ENCODE data around the gene KIF5A. TPM values are rescaled to one million over a fixed set of nuclear protein-coding genes. Genes with fewer than 3 reads are reported as not detected.

Gene KIF5A
- total and polyA plus RNA-seq, 2 of the 4 experiments (the other 2 are of a cell fraction), result 0.15 to 0.18 TPM

DNA sequence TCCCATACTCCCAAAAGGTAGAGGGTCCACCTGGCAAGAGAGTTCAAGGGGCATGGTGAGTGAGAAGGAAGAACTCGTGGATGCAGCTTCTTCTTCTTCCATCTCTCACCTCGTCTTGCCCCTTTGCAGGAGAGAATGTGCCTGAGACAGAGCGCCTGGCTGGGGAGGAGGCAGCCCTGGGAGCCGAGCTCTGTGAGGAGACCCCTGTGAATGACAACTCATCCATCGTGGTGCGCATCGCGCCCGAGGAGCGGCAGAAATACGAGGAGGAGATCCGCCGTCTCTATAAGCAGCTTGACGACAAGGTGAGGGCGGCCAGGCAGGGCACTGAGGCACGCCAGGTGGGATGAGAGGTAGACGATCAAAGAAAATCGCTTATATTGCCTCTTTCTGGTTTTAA is 20.0 kb downstream of the KIF5A start:
- H2AK9ac ChIP-seq (replicated peaks; ENCODE audit: low read depth, low read length, poor library complexity), result peak overlapping the region; percentile 7
- no TSS peak for BruUV-seq (replicated peaks)
- TF ChIP-seq POLR2A (IDR thresholded peaks at IDR 0.05; ENCODE audit: low read depth, low read length) (no peak), BHLHE40 (IDR thresholded peaks at IDR 0.05; ENCODE audit: low read depth, low read length) (no peak), CTCF (conservative IDR thresholded peaks at IDR 0.05; ENCODE audit: low read depth, low read length) (no peak), USF2 (IDR thresholded peaks at IDR 0.05; ENCODE audit: low read depth, low read length) (no peak), SMC3 (IDR thresholded peaks at IDR 0.05; ENCODE audit: low read depth, low read length) (no peak), RAD21 (IDR thresholded peaks at IDR 0.05; ENCODE audit: low read length) (no peak), NFE2L2 (IDR thresholded peaks at IDR 0.05; ENCODE audit: low read depth, low read length) (no peak), MAFK (IDR thresholded peaks at IDR 0.05; ENCODE audit: low read depth, low read length) (no peak)
- CTCF ChIA-PET, result no interaction called here
- H4K20me1 ChIP-seq (ENCODE audit: insufficient read depth, low read length), result no peaks in the 10 kb centered on the region
- no peaks in the 10 kb centered on the region for H3K9me3 ChIP-seq (ENCODE audit: control insufficient read depth, insufficient read depth, low read length)
- intact Hi-C loops (cut with micrococcal nuclease), result loop anchor here (10.0 kb wide), 1 partner anchor 1295 kb away; no protein-coding TSS in a partner anchor
- no peak overlapping the region for H3K14ac ChIP-seq (replicated peaks; ENCODE audit: low read depth, low read length)
- no peaks in the 10 kb centered on the region for H3K36me3 ChIP-seq (ENCODE audit: control insufficient read depth, insufficient read depth, low read length)
- H2AK5ac ChIP-seq (ENCODE audit: low read depth, low read length), result no peak overlapping the region
- no peak overlapping the region for H2BK120ac ChIP-seq (ENCODE audit: low read depth, low read length)
- H3K27ac ChIP-seq (ENCODE audit: insufficient read depth, low read length), result no peak overlapping the region
- no peak overlapping the region for H2AFZ ChIP-seq (replicated peaks; ENCODE audit: low read length, poor library complexity)
- POLR2A ChIA-PET (ENCODE audit: unreplicated experiment), result interaction anchor here (0.6 kb wide), 1 partner anchor 34 kb away, joined by 6 read pairs; no protein-coding TSS in a partner anchor
- H3K9me1 ChIP-seq (ENCODE audit: insufficient read depth, low read length), result no peaks in the 10 kb centered on the region
- dilution Hi-C loops (cut with HindIII; ENCODE audit: low sequenced_read_pairs, unreplicated experiment), result loop anchor here (25.0 kb wide), 1 partner anchor 92 kb away; no protein-coding TSS in a partner anchor
- DNase-seq, result no peak
- H2BK5ac ChIP-seq (ENCODE audit: low read depth, low read length, poor library complexity, severe bottlenecking), result no peak overlapping the region
- no peak overlapping the region for H4K8ac ChIP-seq (ENCODE audit: low read depth in 2 of 2, low read length in 2 of 2)
- no peak overlapping the region for H2BK20ac ChIP-seq (ENCODE audit: low read depth, low read length)
- H3K79me1 ChIP-seq (ENCODE audit: low read depth in 1 of 2, low read length in 2 of 2), result no peaks in the 10 kb centered on the region
- H3K4me1 ChIP-seq (ENCODE audit: control insufficient read depth, insufficient read depth, low read length), result no peaks in the 10 kb centered on the region
- H3K56ac ChIP-seq (ENCODE audit: extremely low read depth, insufficient read depth, low read length), result no peak overlapping the region
- no peak overlapping the region for H4K5ac ChIP-seq (ENCODE audit: low read depth, low read length)
- peaks cover 11% of the 10 kb centered on the region for H3K27me3 ChIP-seq (ENCODE audit: control insufficient read depth, insufficient read depth, low read length)
- no peak overlapping the region for H2BK15ac ChIP-seq (ENCODE audit: low read depth, low read length)
- H3K4me2 ChIP-seq (ENCODE audit: low read depth, low read length), result no peak overlapping the region
- H3K4ac ChIP-seq (ENCODE audit: low read depth, low read length), result no peak overlapping the region
- no peak for ATAC-seq (ENCODE audit: low read depth)
- in situ Hi-C loops (cut with MboI; ENCODE audit: low sequenced_read_pairs), result no loop called here
- H3K18ac ChIP-seq (ENCODE audit: low read depth, low read length), result no peak overlapping the region
- no peak overlapping the region for H3K23ac ChIP-seq (ENCODE audit: low read depth, low read length)
- H3K4me3 ChIP-seq (ENCODE audit: insufficient read depth, low read depth, low read length), result no peak overlapping the region
- 93% methylated on average over 6 of the region's 18 CpGs; no CpG with 5 or more reads in 1 of the 2 experiments for WGBS, 2 experiments (ENCODE audit: extremely low coverage in 2 of 2, insufficient read length in 1 of 2)
- no peak overlapping the region for H4K91ac ChIP-seq (ENCODE audit: insufficient read depth, low read depth, low read length)
- H3K9ac ChIP-seq (ENCODE audit: low read depth, low read length), result no peak overlapping the region
